HEK293T (cell line): ENCODE data around the gene MET.

Experiments
- CTCF ChIA-PET: fragments of 350-600 bp; formaldehyde crosslinking; extraction: SDS; loops from one replicate; lab custom pipeline; 2021; ENCODE audit warnings: antibody characterized with exemption, inconsistent platforms; lab: Yijun Ruan, JAX
- POLR2A ChIA-PET: fragments of 350-600 bp; formaldehyde crosslinking; extraction: SDS; loops from one replicate; lab custom pipeline; 2020; ENCODE audit warnings: antibody characterized with exemption, inconsistent platforms; lab: Yijun Ruan, JAX
- DNase-seq: peaks from one replicate; pipeline ENCODE4 v3.0.0; 2012; ENCODE audit warnings: mixed read lengths; ENCODE audit errors: extremely low spot score
- ARNT ChIP-seq: fragments of 450-650 bp; IDR thresholded peaks from 2 replicates; pipeline ENCODE4 v1.6.1; 2017; ENCODE audit warnings: mild to moderate bottlenecking
- BHLHE40 ChIP-seq: fragments of 450-650 bp; IDR thresholded peaks from 2 replicates; pipeline ENCODE4 v1.6.1; 2016; ENCODE audit warnings: mild to moderate bottlenecking, moderate library complexity, borderline replicate concordance
- CTBP1 ChIP-seq: fragments of 450-650 bp; IDR thresholded peaks from 2 replicates; pipeline ENCODE4 v1.6.1; 2016; ENCODE audit warnings: borderline replicate concordance
- ELF4 ChIP-seq: fragments of 450-650 bp; IDR thresholded peaks from 2 replicates; pipeline ENCODE4 v1.6.1; 2017; ENCODE audit warnings: antibody characterized with exemption
- FOXA1 ChIP-seq: fragments of 450-650 bp; IDR thresholded peaks from 2 replicates; pipeline ENCODE4 v1.6.1; 2016; ENCODE audit warnings: mild to moderate bottlenecking
- FOXK2 ChIP-seq: fragments of 450-650 bp; IDR thresholded peaks from 2 replicates; pipeline ENCODE4 v1.6.1; 2016; ENCODE audit warnings: mild to moderate bottlenecking
- FOXM1 ChIP-seq: fragments of 450-650 bp; IDR thresholded peaks from 2 replicates; pipeline ENCODE4 v1.6.1; 2017; ENCODE audit warnings: mild to moderate bottlenecking, borderline replicate concordance
- HDGF ChIP-seq: fragments of 450-650 bp; IDR thresholded peaks from 2 replicates; pipeline ENCODE4 v1.6.1; 2017; ENCODE audit warnings: antibody characterized with exemption, borderline replicate concordance
- L3MBTL2 ChIP-seq: fragments of 450-650 bp; conservative IDR thresholded peaks from 2 replicates; pipeline ENCODE4 v1.6.1; 2016; ENCODE audit warnings: mild to moderate bottlenecking
- LEF1 ChIP-seq: fragments of 450-650 bp; IDR thresholded peaks from 2 replicates; pipeline ENCODE4 v1.6.1; 2017; ENCODE audit warnings: mild to moderate bottlenecking, borderline replicate concordance
- NFRKB ChIP-seq: fragments of 450-650 bp; IDR thresholded peaks from 2 replicates; pipeline ENCODE4 v1.6.1; 2016; ENCODE audit warnings: mild to moderate bottlenecking, moderate library complexity
- SP1 ChIP-seq: fragments of 450-650 bp; IDR thresholded peaks from 2 replicates; pipeline ENCODE4 v1.6.1; 2017
- SUZ12 ChIP-seq: fragments of 450-650 bp; IDR thresholded peaks from 2 replicates; pipeline ENCODE4 v1.6.1; 2016; ENCODE audit warnings: mild to moderate bottlenecking
- TARDBP ChIP-seq: fragments of 450-650 bp; IDR thresholded peaks from 2 replicates; pipeline ENCODE4 v1.6.1; 2016
- ZNF384 ChIP-seq: fragments of 450-650 bp; IDR thresholded peaks from 2 replicates; pipeline ENCODE4 v1.6.1; 2016
- TF ChIP-seq, protein P1 (sequence below): fragments of 450-650 bp; IDR thresholded peaks from 2 replicates; pipeline ENCODE4 v1.6.1; 2016

MET gene

DNA sequence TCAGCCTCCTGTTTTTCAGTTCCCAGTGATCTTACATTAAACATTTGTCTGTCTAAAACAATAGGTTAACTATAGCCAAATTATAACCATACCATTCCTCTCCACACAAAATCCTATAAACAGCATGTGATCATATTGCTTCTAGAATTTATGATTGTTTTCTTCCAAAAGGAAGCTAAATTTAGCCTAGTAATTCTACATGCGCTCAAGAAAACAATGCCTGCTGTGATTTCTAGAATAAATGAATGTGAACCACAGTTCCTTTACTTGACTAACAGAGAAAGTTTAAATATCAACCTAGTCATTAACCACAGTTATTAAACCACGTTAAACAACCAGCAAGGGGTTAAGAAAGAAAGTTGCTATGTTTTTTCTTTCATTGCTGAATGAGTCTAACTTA is 26.4 kb downstream of the MET start:
- CTCF ChIA-PET = no interaction called here
- DNase-seq = no peak
- POLR2A ChIA-PET = interaction anchor here (1.0 kb wide), 1 partner anchor 57 kb away, joined by 3 read pairs; no protein-coding TSS in a partner anchor
- no peak for TF ChIP-seq L3MBTL2
- no peak for TF ChIP-seq NFRKB
- no peak for TF ChIP-seq CTBP1
- no peak for TF ChIP-seq TARDBP
- TF ChIP-seq BHLHE40 = no peak
- TF ChIP-seq ELF4 = no peak
- TF ChIP-seq FOXM1 = no peak
- TF ChIP-seq LEF1 = no peak
- no peak for TF ChIP-seq FOXK2
- no peak for TF ChIP-seq FOXA1
- no peak for TF ChIP-seq HDGF
- no peak for TF ChIP-seq SUZ12
- TF ChIP-seq, protein P1, sequence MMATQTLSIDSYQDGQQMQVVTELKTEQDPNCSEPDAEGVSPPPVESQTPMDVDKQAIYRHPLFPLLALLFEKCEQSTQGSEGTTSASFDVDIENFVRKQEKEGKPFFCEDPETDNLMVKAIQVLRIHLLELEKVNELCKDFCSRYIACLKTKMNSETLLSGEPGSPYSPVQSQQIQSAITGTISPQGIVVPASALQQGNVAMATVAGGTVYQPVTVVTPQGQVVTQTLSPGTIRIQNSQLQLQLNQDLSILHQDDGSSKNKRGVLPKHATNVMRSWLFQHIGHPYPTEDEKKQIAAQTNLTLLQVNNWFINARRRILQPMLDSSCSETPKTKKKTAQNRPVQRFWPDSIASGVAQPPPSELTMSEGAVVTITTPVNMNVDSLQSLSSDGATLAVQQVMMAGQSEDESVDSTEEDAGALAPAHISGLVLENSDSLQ = no peak
- TF ChIP-seq ARNT = no peak

DNA sequence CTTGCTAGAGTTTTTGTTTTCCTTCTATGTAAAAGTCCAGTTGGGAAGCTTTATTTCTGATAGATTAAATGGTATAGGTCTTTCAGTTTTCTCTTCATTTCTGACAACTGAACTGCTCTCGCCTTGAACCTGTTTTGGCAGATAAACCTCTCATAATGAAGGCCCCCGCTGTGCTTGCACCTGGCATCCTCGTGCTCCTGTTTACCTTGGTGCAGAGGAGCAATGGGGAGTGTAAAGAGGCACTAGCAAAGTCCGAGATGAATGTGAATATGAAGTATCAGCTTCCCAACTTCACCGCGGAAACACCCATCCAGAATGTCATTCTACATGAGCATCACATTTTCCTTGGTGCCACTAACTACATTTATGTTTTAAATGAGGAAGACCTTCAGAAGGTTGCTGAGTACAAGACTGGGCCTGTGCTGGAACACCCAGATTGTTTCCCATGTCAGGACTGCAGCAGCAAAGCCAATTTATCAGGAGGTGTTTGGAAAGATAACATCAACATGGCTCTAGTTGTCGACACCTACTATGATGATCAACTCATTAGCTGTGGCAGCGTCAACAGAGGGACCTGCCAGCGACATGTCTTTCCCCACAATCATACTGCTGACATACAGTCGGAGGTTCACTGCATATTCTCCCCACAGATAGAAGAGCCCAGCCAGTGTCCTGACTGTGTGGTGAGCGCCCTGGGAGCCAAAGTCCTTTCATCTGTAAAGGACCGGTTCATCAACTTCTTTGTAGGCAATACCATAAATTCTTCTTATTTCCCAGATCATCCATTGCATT is 27.1 kb downstream of the MET start:
- no peak for DNase-seq
- CTCF ChIA-PET = no interaction called here
- POLR2A ChIA-PET = interaction anchor here (1.0 kb wide), 1 partner anchor 57 kb away, joined by 3 read pairs; no protein-coding TSS in a partner anchor
- TF ChIP-seq FOXA1 (no peak), L3MBTL2 (no peak), FOXK2 (no peak), TARDBP (no peak), NFRKB (no peak), ARNT (no peak), LEF1 (no peak), ELF4 (no peak), SP1 (no peak), ZNF384 (no peak), HDGF (no peak), BHLHE40 (no peak), SUZ12 (no peak), CTBP1 (no peak), FOXM1 (no peak)
- TF ChIP-seq, protein P1 = no peak

DNA sequence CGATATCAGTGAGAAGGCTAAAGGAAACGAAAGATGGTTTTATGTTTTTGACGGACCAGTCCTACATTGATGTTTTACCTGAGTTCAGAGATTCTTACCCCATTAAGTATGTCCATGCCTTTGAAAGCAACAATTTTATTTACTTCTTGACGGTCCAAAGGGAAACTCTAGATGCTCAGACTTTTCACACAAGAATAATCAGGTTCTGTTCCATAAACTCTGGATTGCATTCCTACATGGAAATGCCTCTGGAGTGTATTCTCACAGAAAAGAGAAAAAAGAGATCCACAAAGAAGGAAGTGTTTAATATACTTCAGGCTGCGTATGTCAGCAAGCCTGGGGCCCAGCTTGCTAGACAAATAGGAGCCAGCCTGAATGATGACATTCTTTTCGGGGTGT is 27.7 kb downstream of the MET start:
- ChIA-PET POLR2A (no interaction called here), CTCF (no interaction called here)
- TF ChIP-seq BHLHE40 (no peak), CTBP1 (no peak), ARNT (no peak), LEF1 (no peak), SP1 (no peak), HDGF (no peak), SUZ12 (no peak), ELF4 (no peak), FOXK2 (no peak), NFRKB (no peak), TARDBP (no peak), L3MBTL2 (no peak), ZNF384 (no peak)
- TF ChIP-seq, protein P1 = no peak
- no peak for DNase-seq

DNA sequence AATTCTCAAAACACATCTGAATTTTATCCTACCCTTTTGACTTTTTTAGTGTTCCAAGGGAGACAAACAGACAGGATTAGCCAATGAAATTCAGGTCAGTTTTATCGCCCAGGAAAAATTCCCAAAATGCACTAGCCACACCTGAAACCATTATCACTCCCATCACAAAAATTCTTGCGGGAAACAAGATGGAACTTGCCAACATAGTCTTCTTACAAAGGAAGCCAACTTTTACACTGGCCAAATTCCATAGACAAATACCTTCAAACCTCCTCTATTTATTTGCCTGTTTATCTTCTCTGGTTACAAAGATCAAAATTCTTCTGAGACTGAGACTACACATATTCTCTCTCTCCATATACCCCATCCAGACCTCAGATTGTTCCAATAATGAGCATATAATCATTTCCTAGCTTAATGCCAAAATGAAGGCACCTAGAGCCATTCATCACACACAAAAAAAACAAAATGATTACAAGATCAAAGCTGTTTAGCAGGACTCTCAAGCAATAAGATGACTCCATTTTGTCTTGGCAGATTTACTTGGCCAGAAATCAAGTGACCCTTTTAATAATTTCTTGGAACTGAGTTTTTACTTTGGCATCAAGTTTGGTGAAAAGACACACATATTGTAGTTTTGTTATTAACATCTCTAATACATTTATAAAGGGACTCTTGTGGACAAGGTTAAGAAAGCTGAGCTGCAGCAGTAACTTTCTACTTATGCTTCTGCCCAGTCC is 30.2 kb downstream of the MET start:
- TF ChIP-seq NFRKB = no peak
- TF ChIP-seq CTBP1 = no peak
- TF ChIP-seq BHLHE40 = no peak
- no peak for TF ChIP-seq ARNT
- TF ChIP-seq L3MBTL2 = no peak
- no peak for TF ChIP-seq ELF4
- TF ChIP-seq HDGF = no peak
- TF ChIP-seq SUZ12 = no peak
- no peak for TF ChIP-seq LEF1
- TF ChIP-seq FOXA1 = no peak
- TF ChIP-seq SP1 = no peak
- no peak for TF ChIP-seq FOXM1
- no peak for TF ChIP-seq TARDBP
- TF ChIP-seq FOXK2 = no peak
- TF ChIP-seq ZNF384 = no peak
- TF ChIP-seq, protein P1 = no peak
- ChIA-PET POLR2A (no interaction called here), CTCF (no interaction called here)
- no peak for DNase-seq

DNA sequence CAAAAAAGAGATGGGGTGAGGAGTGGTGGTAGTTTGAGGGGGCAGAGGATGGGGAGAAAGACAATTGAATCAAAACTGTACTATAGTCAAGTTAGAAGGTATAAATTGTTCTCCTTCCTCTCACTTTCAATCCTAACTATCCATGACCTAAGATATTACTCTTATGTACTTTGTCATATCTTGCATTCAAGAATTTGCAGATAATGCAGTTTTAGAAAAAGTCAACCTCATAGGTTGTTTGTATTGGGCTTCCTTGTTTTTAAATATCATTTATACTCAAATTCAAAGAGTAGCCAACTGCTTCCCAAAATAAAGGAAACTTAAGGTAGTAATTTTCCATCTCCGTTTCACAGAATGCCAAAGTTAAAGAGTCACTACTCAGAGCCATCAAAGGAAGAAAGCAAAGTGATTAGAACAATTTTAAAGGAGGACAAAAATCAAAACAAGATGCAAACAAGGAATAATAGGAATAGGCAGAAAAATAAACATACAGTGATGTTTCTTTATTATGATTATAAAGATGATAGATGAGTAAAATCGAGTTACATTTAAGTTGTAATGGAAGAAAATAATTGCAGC is 32.7 kb downstream of the MET start:
- CTCF ChIA-PET = no interaction called here
- TF ChIP-seq L3MBTL2 (no peak), ELF4 (no peak), HDGF (no peak), ARNT (no peak), ZNF384 (no peak)
- POLR2A ChIA-PET = no interaction called here
- DNase-seq = no peak
